Left ventricle myocardium inferior (tissue), 1 donor: ENCODE measurements around the gene HHIPL1. TPM values are rescaled to one million over a fixed set of nuclear protein-coding genes. Genes with fewer than 3 reads are reported as not detected.

Experiments used
- DNase-seq: peaks from one replicate; pipeline ENCODE4 v3.0.0-alpha.2; 2020
- H3K27ac ChIP-seq: fragments of 200-600 bp; replicated peaks from 2 replicates; pipeline ENCODE4 v1.8.0; 2021
- H3K27me3 ChIP-seq: fragments of 200-600 bp; 2 replicates; pipeline ENCODE4 v1.8.0; 2021; ENCODE audit warnings: low read depth
- H3K36me3 ChIP-seq: fragments of 200-600 bp; 2 replicates; pipeline ENCODE4 v1.8.0; 2021
- H3K4me1 ChIP-seq: fragments of 200-600 bp; 2 replicates; pipeline ENCODE4 v1.8.0; 2021
- H3K4me3 ChIP-seq: fragments of 200-600 bp; 2 replicates; pipeline ENCODE4 v1.8.0; 2021; ENCODE audit warnings: mild to moderate bottlenecking, moderate library complexity
- H3K9me3 ChIP-seq: fragments of 200-600 bp; replicated peaks from 2 replicates; pipeline ENCODE4 v1.8.0; 2021
- CTCF ChIP-seq: fragments of 200-600 bp; IDR thresholded peaks from 2 replicates; pipeline ENCODE4 v1.8.0; 2021; ENCODE audit warnings: antibody characterized with exemption, mild to moderate bottlenecking, borderline replicate concordance
- intact Hi-C: fragments of 100-400 bp; cut with micrococcal nuclease; formaldehyde crosslinking; loops from one replicate; pipeline ENCODE4 v1.11.0; 2022
- total RNA-seq: library from RNA; stranded (reverse); fragmentation: NEBNext Ultra II Directional; extraction: Animal tissue kit (Norgen Biotek cat#: 25700); gene quantifications from one replicate; pipeline ENCODE4 v1.2.1, GENCODE V29; 2021
- donor health status: DM: no; HTN: yes; CAD: no; lungs with severe emphysema.

HHIPL1 gene
- total RNA-seq, 1 donor from 2014 or later, result 1.2 TPM

DNA sequence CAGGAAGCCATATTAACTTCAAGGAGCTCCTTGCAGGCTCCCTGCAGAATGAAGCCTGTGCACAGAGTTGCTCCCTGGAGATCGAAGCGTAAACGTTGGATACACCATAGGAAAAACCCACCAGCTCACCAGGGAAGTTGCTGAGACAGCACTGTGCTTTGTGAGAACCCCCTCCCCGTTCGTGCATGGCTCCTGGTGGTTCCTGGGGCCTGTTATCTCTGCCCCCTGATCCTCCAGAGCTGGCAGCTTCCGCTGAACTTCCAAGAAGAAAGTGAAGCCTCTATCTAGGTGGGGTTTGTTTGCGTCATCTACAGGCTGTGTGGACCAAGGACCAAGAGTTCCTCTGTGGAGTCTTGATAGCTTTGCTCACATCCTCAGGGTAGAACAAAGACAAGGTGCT is 38.6 kb upstream of the HHIPL1 start:
- TF ChIP-seq CTCF, result no peak
- intact Hi-C loops, result no loop called here
- H3K9me3 ChIP-seq, result no peaks in the 10 kb centered on the region
- no peaks in the 10 kb centered on the region for H3K27me3 ChIP-seq
- no peak overlapping the region for H3K27ac ChIP-seq
- H3K36me3 ChIP-seq, result no peaks in the 10 kb centered on the region
- H3K4me1 ChIP-seq, result peaks cover 41% of the 10 kb centered on the region
- H3K4me3 ChIP-seq, result no peak overlapping the region
- DNase-seq, result no peak

DNA sequence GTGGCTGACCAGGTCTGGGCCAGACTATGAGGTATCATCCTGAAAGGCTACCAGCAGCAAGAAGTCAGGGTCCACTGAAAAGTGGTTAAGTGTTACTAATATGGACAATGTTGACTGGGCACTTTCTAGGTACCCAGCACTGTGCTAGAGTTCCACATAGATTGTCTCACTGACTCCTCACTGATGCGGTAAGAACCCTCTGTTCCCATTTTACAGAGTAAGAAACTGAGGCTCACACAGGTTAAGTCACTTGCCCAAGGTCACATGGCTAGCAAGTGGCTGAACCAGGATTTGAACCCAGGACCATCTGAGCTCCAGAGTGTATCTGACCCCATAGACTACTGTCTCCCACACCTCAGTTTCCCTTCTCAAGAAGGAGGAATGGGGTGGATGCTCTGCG is 36.3 kb upstream of the HHIPL1 start:
- intact Hi-C loops, result no loop called here
- TF ChIP-seq CTCF, result no peak
- no peaks in the 10 kb centered on the region for H3K9me3 ChIP-seq
- H3K36me3 ChIP-seq, result no peaks in the 10 kb centered on the region
- no peak for DNase-seq
- no peaks in the 10 kb centered on the region for H3K27me3 ChIP-seq
- H3K4me1 ChIP-seq, result peaks cover 18% of the 10 kb centered on the region
- no peak overlapping the region for H3K27ac ChIP-seq
- H3K4me3 ChIP-seq, result no peak overlapping the region

GRCh38 chr14:99609245-99610170 is 35.4 kb upstream of the HHIPL1 start:
- peaks cover 19% of the 10 kb centered on the region for H3K4me1 ChIP-seq
- no peaks in the 10 kb centered on the region for H3K9me3 ChIP-seq
- H3K27ac ChIP-seq, result no peak overlapping the region
- TF ChIP-seq CTCF, result peak; percentile 55
- H3K36me3 ChIP-seq, result no peaks in the 10 kb centered on the region
- intact Hi-C loops, result no loop called here
- no peak overlapping the region for H3K4me3 ChIP-seq
- no peak for DNase-seq
- H3K27me3 ChIP-seq, result no peaks in the 10 kb centered on the region

GRCh38 chr14:99611646-99612045 is 33.3 kb upstream of the HHIPL1 start:
- no peak for TF ChIP-seq CTCF
- no peak for DNase-seq
- H3K4me1 ChIP-seq, result peaks cover 17% of the 10 kb centered on the region
- H3K36me3 ChIP-seq, result no peaks in the 10 kb centered on the region
- intact Hi-C loops, result no loop called here
- no peak overlapping the region for H3K27ac ChIP-seq
- H3K9me3 ChIP-seq, result no peaks in the 10 kb centered on the region
- no peaks in the 10 kb centered on the region for H3K27me3 ChIP-seq
- H3K4me3 ChIP-seq, result no peak overlapping the region

DNA sequence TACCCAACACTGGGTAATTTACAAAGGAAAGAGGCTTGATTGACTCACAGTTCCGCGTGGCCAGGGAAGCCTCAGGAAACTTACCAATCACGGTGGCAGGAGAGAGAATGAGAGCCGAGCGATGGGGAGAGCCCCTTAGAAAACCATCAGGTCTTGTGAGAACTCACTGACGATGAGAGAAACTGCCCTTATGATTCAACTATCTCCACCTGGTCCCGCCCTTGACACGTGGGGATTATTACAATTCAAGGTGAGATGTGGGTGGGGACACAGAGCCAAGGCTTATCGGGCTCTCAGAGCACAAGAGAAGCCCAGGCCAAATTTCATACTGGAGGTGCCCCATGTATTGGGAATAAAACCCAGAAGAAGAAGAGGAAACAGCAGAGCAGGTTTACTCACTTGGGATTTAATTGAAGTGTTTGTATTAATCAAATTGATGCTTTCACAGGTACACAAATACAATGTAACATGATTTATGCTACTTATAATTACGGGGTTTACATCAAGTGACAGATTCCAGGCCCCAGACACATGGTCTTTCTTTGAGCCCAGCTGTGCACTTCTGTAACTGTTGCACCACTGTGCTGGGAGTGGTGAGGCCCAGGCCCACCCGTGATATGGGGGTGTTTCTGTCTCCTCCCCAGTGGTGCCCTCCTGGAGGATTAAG is 32.7 kb upstream of the HHIPL1 start:
- Histone ChIP-seq H3K36me3 (no peaks in the 10 kb centered on the region), H3K27me3 (no peaks in the 10 kb centered on the region), H3K4me3 (no peak overlapping the region), H3K9me3 (no peaks in the 10 kb centered on the region), H3K27ac (no peak overlapping the region), H3K4me1 (peaks cover 17% of the 10 kb centered on the region)
- TF ChIP-seq CTCF, result no peak
- intact Hi-C loops, result no loop called here
- DNase-seq, result no peak
